T-helper 22 cell (primary cell): ENCODE results near the gene ADCY2.

Experiments used
- DNase-seq: peaks from one replicate; pipeline ENCODE4 v3.0.0-alpha.2; 2020; ENCODE audit warnings: low read depth

The ADCY2 gene

GRCh38 chr5:7597059-7597642 is 201.2 kb downstream of the ADCY2 start:
- no peak for DNase-seq

- DNase-seq: no peak
Measured at GRCh38 chr5:7606840-7607465, 211.0 kb downstream of the ADCY2 start.

GRCh38 chr5:7608772-7609171 is 212.8 kb downstream of the ADCY2 start:
- DNase-seq: no peak

GRCh38 chr5:7609726-7610125 is 213.8 kb downstream of the ADCY2 start:
- DNase-seq: no peak

GRCh38 chr5:7610531-7611177 is 214.7 kb downstream of the ADCY2 start:
- no peak for DNase-seq

- no peak for DNase-seq
Measured at GRCh38 chr5:7611518-7611917, 215.6 kb downstream of the ADCY2 start.

- no peak for DNase-seq
Measured at GRCh38 chr5:7615566-7616061, 219.7 kb downstream of the ADCY2 start.

- no peak for DNase-seq
Measured at GRCh38 chr5:7616897-7617296, 221.0 kb downstream of the ADCY2 start.

- DNase-seq: no peak
Measured at GRCh38 chr5:7622498-7622897, 226.6 kb downstream of the ADCY2 start.

- DNase-seq: no peak
Measured at GRCh38 chr5:7625740-7626139, 229.8 kb downstream of the ADCY2 start.

GRCh38 chr5:7628248-7628647 is 232.3 kb downstream of the ADCY2 start:
- DNase-seq: no peak

- no peak for DNase-seq
Measured at GRCh38 chr5:7628820-7629219, 232.9 kb downstream of the ADCY2 start.

- no peak for DNase-seq
Measured at GRCh38 chr5:7629561-7629960, 233.6 kb downstream of the ADCY2 start.

- no peak for DNase-seq
Measured at GRCh38 chr5:7634837-7635236, 238.9 kb downstream of the ADCY2 start.

GRCh38 chr5:7638456-7638855 is 242.5 kb downstream of the ADCY2 start:
- DNase-seq: no peak

- no peak for DNase-seq
Measured at GRCh38 chr5:7642029-7642428, 246.1 kb downstream of the ADCY2 start.

GRCh38 chr5:7644723-7645122 is 248.8 kb downstream of the ADCY2 start:
- no peak for DNase-seq

- DNase-seq: no peak
Measured at GRCh38 chr5:7650755-7651154, 254.8 kb downstream of the ADCY2 start.

GRCh38 chr5:7653046-7653445 is 257.1 kb downstream of the ADCY2 start:
- no peak for DNase-seq

GRCh38 chr5:7657153-7657552 is 261.2 kb downstream of the ADCY2 start:
- no peak for DNase-seq

- DNase-seq: no peak
Measured at GRCh38 chr5:7659420-7659819, 263.5 kb downstream of the ADCY2 start.

GRCh38 chr5:7662289-7662688 is 266.4 kb downstream of the ADCY2 start:
- no peak for DNase-seq

- no peak for DNase-seq
Measured at GRCh38 chr5:7663808-7664207, 267.9 kb downstream of the ADCY2 start.

GRCh38 chr5:7664208-7664607 is 268.3 kb downstream of the ADCY2 start:
- DNase-seq: no peak
